Right cardiac atrium (tissue), 5 donors: Measurements from ENCODE around the gene PDE7B. TPM values are rescaled to one million over a fixed set of nuclear protein-coding genes. Genes with fewer than 3 reads are reported as not detected.
"Not testable (repeated sequence)": the region's sequence is repeated elsewhere in the genome, so short reads cannot be mapped to it uniquely, and the experiment has no call there.

Experiments
- ATAC-seq, 2 donors: fragments of 200-7000 bp; cut with Tn5 transposase; one replicate each; pipeline versions ENCODE4 v1.8.0 to v1.9.1; 2020; ENCODE audit warnings: moderate library complexity in 2 of 2, mild to moderate bottlenecking in 1 of 2
- DNase-seq, 3 donors: peaks; one replicate each; pipeline ENCODE4 v3.0.0-alpha.2; 2020
- H3K27ac ChIP-seq: one replicate; pipeline ENCODE4 v1.5.1; 2013; ENCODE audit warnings: mild to moderate bottlenecking, low read length, control low read depth, moderate library complexity
- H3K27me3 ChIP-seq: one replicate; pipeline ENCODE4 v1.6.1; 2013; ENCODE audit not compliant: control insufficient read depth, insufficient read depth
- H3K4me1 ChIP-seq: one replicate; pipeline ENCODE4 v1.6.1; 2013; ENCODE audit warnings: low read length; ENCODE audit not compliant: control insufficient read depth, insufficient read depth
- H3K4me3 ChIP-seq: one replicate; pipeline ENCODE4 v1.5.1; 2013; ENCODE audit warnings: low read length, control low read depth
- H3K9me3 ChIP-seq: one replicate; pipeline ENCODE4 v1.6.1; 2013; ENCODE audit warnings: low read length; ENCODE audit not compliant: control insufficient read depth
- WGBS: extraction: QIAGEN DNeasy Blood & Tissue Kit; methylation state at CpG from one replicate; pipeline ENCODE4 v1.1.7; 2013; 5-methylcytosine and 5-hydroxymethylcytosine counted together
- intact Hi-C, 4 donors: fragments of 100-400 bp; cut with DNase I; formaldehyde crosslinking; loops; one replicate each; pipeline versions ENCODE4 v1.11.0 to v1.14.0; 2022 to 2023
- polyA plus RNA-seq: library from polyadenylated mRNA; stranded (reverse); fragments of 200-250 nt; gene quantifications from one replicate; pipeline ENCODE4 v1.2.3, GENCODE V29; 2013
- total RNA-seq, 4 donors: library from RNA; stranded (reverse); fragmentation: NEBNext Ultra II Directional; extraction: Animal tissue kit (Norgen Biotek cat#: 25700); gene quantifications; one replicate each; pipeline ENCODE4 v1.2.1, GENCODE V29; 2021
- donor health status: healthy with polysubstance abuse.
- donor health status: DM: no; HTN: yes; CAD: no.
- donor health status: DM: no; HTN: no; CAD: no.
- donor health status: DM: no; HTN: yes; CAD: no; lungs with severe emphysema.
- donor health status: DM: yes; HTN: yes; CAD: no.

The PDE7B gene
- total and polyA plus RNA-seq, 5 donors, result 2.9 to 11.6 (median 8.3) TPM

DNA sequence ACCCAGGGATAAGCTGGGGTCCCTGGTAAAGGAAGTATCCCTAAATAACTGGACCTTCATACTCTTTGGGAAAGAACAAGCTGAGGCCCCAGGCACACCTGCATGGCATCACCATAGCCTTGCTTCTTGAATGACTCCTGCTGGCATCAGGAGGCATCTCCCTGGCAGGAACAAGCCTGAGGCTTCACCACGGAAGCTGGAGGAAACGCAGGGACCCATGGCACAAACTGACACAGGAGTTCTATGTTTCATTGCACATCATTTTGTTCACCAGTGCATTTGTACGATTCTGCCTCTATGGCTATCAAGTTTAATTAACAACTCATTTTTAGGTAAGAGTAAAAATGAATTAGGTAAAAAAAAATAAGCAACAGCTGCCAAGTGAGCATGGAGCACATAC, 619 bp upstream of the PDE7B start:
- H3K4me1 ChIP-seq, result peaks cover 1% of the 10 kb centered on the region
- intact Hi-C loops, result no loop called here
- H3K27me3 ChIP-seq, result no peaks in the 10 kb centered on the region
- H3K27ac ChIP-seq, result no peak overlapping the region
- H3K9me3 ChIP-seq, result no peaks in the 10 kb centered on the region
- no peak overlapping the region for H3K4me3 ChIP-seq
- 65% methylated on average over 3 of the region's 3 CpGs for WGBS
- ATAC-seq (no peak), DNase-seq (no peak)

- ATAC-seq, result no peak
- Histone ChIP-seq H3K27me3 (no peaks in the 10 kb centered on the region), H3K4me3 (peak overlapping the region; percentile 58), H3K4me1 (peaks cover 3% of the 10 kb centered on the region), H3K9me3 (no peaks in the 10 kb centered on the region), H3K27ac (no peak overlapping the region)
- intact Hi-C loops, result no loop called here
- 32% methylated on average over 1 of the region's 1 CpG for WGBS
- DNase-seq, result no peak
Measured at GRCh38 chr6:135852746-135853145, 1.2 kb downstream of the PDE7B start.

DNA sequence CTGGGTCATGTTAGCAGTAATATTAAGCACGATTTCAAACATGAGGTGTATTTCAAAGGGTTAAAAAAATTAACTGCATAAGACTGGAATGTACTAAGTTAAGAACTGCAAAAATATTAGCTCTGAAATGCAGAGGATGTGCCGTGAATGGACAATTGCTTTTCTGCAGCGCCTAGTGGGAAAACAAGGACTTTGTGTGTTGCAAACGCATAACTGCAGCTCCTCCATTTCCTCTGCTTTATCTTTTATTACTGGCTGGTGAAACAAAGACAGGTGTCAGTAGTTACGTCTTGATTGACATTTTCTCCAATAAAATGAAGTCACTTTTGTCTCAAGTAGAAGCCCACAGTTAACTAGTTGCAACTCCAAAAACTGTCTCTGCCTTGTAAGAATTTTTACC, 1.7 kb downstream of the PDE7B start:
- H3K4me1 ChIP-seq, result peaks cover 3% of the 10 kb centered on the region
- H3K9me3 ChIP-seq, result no peaks in the 10 kb centered on the region
- DNase-seq (no peak), ATAC-seq (no peak)
- peak overlapping the region; percentile 58 for H3K4me3 ChIP-seq
- H3K27ac ChIP-seq, result no peak overlapping the region
- intact Hi-C loops, result no loop called here
- WGBS, result 37% methylated on average over 5 of the region's 5 CpGs
- no peaks in the 10 kb centered on the region for H3K27me3 ChIP-seq

- Histone ChIP-seq H3K4me1 (peaks cover 3% of the 10 kb centered on the region), H3K27ac (no peak overlapping the region), H3K4me3 (peak overlapping the region; percentile 58), H3K9me3 (no peaks in the 10 kb centered on the region), H3K27me3 (no peaks in the 10 kb centered on the region)
- ATAC-seq (no peak), DNase-seq (no peak)
- intact Hi-C loops, result no loop called here
- 36% methylated on average over 1 of the region's 1 CpG for WGBS
Measured at GRCh38 chr6:135853986-135854385, 2.5 kb downstream of the PDE7B start.

GRCh38 chr6:135854799-135855198, 3.3 kb downstream of the PDE7B start:
- no peaks in the 10 kb centered on the region for H3K9me3 ChIP-seq
- no peak overlapping the region for H3K27ac ChIP-seq
- intact Hi-C loops, result no loop called here
- ATAC-seq (no peak), DNase-seq (no peak)
- 98% methylated on average over 2 of the region's 2 CpGs for WGBS
- no peak overlapping the region for H3K4me3 ChIP-seq
- no peaks in the 10 kb centered on the region for H3K27me3 ChIP-seq
- peaks cover 3% of the 10 kb centered on the region for H3K4me1 ChIP-seq

- ATAC-seq, result no peak
- no peaks in the 10 kb centered on the region for H3K9me3 ChIP-seq
- no peaks in the 10 kb centered on the region for H3K27me3 ChIP-seq
- no peak for DNase-seq
- H3K27ac ChIP-seq, result no peak overlapping the region
- intact Hi-C loops, result no loop called here
- H3K4me3 ChIP-seq, result no peak overlapping the region
- peaks cover 3% of the 10 kb centered on the region for H3K4me1 ChIP-seq
Measured at GRCh38 chr6:135858931-135859330, 7.4 kb downstream of the PDE7B start.

DNA sequence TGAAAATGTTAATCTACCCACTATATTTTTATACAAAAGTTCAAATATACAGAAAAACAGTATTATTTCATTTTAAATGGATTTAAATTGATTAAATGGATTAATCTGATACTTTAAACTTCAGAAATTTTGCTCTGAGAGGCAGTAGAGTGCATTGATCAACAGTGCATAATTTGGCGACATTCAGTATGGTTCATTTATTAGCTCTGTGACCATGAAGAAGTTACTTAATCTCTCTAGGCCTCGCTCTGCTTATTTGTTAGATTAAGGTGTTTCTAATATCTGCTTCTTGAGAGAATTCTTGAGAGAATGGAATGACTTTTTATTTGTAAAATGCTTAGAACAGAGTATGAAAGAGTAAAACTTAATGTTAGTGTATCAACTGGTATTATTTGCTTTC, 8.9 kb downstream of the PDE7B start:
- intact Hi-C loops, result no loop called here
- Histone ChIP-seq H3K4me1 (peaks cover 2% of the 10 kb centered on the region), H3K4me3 (no peak overlapping the region), H3K27me3 (no peaks in the 10 kb centered on the region), H3K9me3 (no peaks in the 10 kb centered on the region), H3K27ac (no peak overlapping the region)
- DNase-seq (no peak), ATAC-seq (no peak)
- WGBS, result 98% methylated on average over 2 of the region's 2 CpGs

DNA sequence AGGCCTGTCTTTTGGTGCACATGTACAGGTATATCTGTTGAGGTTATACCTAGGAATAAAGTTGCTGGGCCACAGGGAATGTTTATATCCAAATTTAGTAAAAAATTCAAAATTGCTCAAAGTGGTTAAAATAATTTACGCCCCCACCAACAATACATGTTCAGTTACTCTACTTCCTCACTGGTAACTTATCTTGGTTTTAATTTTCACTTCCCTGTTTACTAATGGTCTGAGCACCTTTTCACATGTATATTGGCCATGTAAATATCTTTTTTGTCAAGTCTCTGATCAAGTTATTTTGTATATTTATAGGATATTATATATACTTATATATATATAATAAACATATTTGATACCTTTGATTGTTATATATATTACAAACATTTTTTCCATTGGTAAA, 9.7 kb downstream of the PDE7B start:
- Histone ChIP-seq H3K27ac (no peak overlapping the region), H3K9me3 (no peaks in the 10 kb centered on the region), H3K4me3 (no peak overlapping the region), H3K27me3 (no peaks in the 10 kb centered on the region), H3K4me1 (peaks cover 2% of the 10 kb centered on the region)
- intact Hi-C loops, result no loop called here
- DNase-seq, result no peak
- ATAC-seq, result no peak
- WGBS, result 83% methylated on average over 1 of the region's 1 CpG

GRCh38 chr6:135864929-135865328, 13.4 kb downstream of the PDE7B start:
- H3K27me3 ChIP-seq, H3K4me1 ChIP-seq, intact Hi-C loops, H3K27ac ChIP-seq, H3K9me3 ChIP-seq, ATAC-seq, DNase-seq, H3K4me3 ChIP-seq: not testable (repeated sequence)
- 94% methylated on average over 2 of the region's 2 CpGs for WGBS

DNA sequence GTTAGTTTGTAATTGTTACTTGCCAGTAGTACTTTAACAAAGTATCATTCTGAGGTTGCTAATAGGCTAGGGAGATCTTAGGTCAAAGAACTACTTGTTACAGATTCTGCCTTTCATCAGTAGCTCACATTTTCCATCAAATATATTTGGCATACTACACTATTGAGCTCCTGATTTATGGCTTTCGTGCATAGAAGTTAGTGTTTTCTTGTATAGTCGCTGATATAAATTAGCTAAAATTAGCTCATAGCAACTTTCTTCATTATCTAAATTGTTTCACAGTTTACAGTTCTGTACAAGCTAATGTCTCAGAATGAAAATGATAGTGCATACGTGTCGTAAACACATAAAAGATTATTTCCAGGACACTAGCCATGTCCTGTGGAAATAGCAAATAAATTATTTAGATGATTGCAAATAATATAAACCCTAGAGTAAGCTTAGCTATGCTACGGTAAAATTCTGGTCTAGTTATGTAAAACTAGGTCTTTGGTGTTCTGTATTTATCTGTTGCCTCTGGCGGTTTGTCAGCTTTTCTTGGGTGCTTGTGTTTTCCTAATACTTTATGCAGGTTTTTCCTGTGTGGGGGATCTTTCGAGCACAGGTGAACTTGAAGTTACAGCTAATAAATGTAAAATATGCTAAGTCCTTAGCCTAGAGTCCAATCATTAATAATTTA, 15.1 kb downstream of the PDE7B start:
- no peak overlapping the region for H3K27ac ChIP-seq
- H3K4me1 ChIP-seq, result peaks cover 3% of the 10 kb centered on the region
- no peak for ATAC-seq
- H3K4me3 ChIP-seq, result peak overlapping the region; percentile 45
- DNase-seq, result no peak
- H3K9me3 ChIP-seq, result no peaks in the 10 kb centered on the region
- H3K27me3 ChIP-seq, result no peaks in the 10 kb centered on the region
- intact Hi-C loops, result no loop called here
- WGBS, result 48% methylated on average over 7 of the region's 7 CpGs

GRCh38 chr6:135867332-135867731, 15.8 kb downstream of the PDE7B start:
- Histone ChIP-seq H3K4me3 (no peak overlapping the region), H3K27me3 (no peaks in the 10 kb centered on the region), H3K4me1 (peaks cover 3% of the 10 kb centered on the region), H3K9me3 (no peaks in the 10 kb centered on the region), H3K27ac (no peak overlapping the region)
- 71% methylated on average over 6 of the region's 6 CpGs for WGBS
- DNase-seq (no peak), ATAC-seq (no peak)
- intact Hi-C loops, result no loop called here

DNA sequence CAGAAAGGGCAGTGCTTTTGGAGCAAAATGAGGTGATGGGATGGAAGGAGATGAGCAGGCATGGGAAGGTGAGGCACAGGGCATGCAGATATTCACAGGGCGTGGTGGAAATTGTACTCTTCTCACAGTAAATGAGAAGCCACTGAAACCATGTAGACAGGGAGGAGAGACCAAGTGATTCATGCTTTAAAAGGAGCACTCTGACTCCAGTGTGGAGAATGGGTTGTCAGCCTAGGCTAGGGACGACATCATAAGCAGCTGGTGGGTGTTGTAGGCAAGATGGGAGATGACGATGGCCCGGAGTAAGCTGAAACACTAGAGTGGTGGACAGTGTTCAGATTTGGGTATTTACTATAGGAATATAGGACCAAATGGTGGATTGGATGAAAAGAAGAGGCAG, 18.4 kb downstream of the PDE7B start:
- intact Hi-C loops, result no loop called here
- DNase-seq (no peak), ATAC-seq (peak in 1 of 2 donors; percentile 23)
- H3K27ac ChIP-seq, result no peak overlapping the region
- no peaks in the 10 kb centered on the region for H3K27me3 ChIP-seq
- H3K4me3 ChIP-seq, result no peak overlapping the region
- WGBS, result 94% methylated on average over 4 of the region's 4 CpGs
- no peaks in the 10 kb centered on the region for H3K9me3 ChIP-seq
- peaks cover 3% of the 10 kb centered on the region for H3K4me1 ChIP-seq
